NCI-H748 (cell line): ENCODE results near the gene FBXL15.

Experiments used
- DNase-seq: peaks from one replicate; lab custom pipeline; 2025; ENCODE audit not compliant: unreplicated experiment; lab: John Stamatoyannopoulos, UW

Gene FBXL15, protein sequence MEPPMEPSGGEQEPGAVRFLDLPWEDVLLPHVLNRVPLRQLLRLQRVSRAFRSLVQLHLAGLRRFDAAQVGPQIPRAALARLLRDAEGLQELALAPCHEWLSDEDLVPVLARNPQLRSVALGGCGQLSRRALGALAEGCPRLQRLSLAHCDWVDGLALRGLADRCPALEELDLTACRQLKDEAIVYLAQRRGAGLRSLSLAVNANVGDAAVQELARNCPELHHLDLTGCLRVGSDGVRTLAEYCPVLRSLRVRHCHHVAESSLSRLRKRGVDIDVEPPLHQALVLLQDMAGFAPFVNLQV

DNA sequence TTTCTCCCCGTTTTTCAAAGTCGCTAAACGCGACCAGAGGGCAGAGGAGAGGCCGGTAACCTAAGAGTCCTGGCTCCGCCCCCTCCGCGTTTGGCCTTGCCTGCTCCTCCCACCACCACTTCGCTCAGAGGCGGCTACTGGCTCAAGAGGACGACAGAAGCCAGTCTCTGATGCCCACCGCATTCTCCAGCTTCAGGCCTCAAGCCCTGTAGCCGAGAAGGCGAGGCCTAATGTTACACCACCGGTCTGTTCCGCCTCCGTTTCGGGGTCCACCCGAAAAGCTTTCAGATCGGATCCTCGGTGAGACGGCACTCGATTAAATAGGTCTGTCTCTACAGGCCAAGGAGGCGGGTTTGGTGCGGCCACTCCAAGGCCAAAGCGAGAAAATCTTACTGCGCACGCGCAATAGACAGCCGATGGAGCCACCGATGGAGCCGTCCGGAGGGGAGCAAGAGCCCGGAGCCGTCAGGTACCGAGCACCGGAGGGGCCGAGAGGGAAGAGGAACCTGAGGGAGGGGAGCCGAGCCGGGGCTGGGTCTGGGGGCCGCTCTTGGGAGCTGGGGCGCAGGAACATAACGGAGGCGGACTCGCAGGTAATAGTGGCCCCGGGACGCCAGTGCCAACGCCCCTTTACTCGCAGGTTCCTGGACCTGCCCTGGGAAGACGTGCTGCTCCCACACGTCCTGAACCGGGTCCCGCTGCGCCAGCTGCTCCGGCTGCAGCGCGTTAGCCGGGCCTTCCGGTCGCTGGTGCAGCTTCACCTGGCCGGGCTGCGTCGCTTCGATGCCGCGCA, at the start of gene FBXL15:
Gene FBXL15, plus strand, starts transcription at position 123 of the 793 bp plus-strand sequence. Its CDS starts 294 bp downstream, at position 417.
- peak; percentile 94 for DNase-seq

DNA sequence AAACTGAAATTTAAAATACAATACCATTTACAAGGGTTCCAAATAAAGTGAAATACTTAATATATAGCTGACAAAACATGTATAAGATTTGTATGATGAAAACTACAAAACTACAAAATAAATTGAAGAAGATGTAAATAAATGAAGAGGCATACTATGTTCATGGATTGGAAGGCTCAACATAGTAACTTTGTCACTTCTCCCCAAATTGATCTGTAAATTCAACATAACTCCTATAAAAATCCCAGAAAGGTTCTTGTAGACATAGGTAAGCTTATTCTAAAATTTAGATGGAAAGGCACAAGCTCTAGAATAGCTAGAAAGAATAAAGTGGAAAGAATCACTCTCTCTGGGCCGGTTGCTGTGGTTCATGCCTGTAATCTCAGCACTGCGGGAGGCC, 49.3 kb upstream of the FBXL15 start:
- DNase-seq = no peak

DNA sequence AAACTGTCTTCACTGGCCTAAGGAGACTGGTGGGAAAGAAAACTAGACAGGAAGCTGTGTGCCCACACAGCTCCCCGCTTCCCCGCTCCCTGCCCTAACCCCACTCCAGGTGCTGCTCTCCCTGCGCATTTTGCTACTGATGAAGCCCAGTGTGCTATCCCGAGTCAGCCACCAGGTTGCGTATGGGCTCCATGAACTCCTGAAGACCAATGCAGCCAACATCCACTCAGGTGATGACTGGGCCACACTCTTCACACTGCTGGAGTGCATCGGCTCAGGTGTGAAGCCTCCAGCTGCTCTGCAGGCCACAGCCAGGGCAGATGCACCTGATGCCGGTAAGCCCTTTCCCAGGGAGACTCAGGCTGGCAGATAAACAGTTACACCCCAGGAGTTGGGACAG, 45.4 kb upstream of the FBXL15 start:
- no peak for DNase-seq

- no peak for DNase-seq
Measured at GRCh38 chr10:102375867-102376266, 44.8 kb upstream of the FBXL15 start.

GRCh38 chr10:102376901-102377300, 43.7 kb upstream of the FBXL15 start:
- DNase-seq = no peak

GRCh38 chr10:102379383-102379782, 41.3 kb upstream of the FBXL15 start:
- DNase-seq = no peak

- DNase-seq = no peak
Measured at GRCh38 chr10:102381983-102382382, 38.7 kb upstream of the FBXL15 start.

DNA sequence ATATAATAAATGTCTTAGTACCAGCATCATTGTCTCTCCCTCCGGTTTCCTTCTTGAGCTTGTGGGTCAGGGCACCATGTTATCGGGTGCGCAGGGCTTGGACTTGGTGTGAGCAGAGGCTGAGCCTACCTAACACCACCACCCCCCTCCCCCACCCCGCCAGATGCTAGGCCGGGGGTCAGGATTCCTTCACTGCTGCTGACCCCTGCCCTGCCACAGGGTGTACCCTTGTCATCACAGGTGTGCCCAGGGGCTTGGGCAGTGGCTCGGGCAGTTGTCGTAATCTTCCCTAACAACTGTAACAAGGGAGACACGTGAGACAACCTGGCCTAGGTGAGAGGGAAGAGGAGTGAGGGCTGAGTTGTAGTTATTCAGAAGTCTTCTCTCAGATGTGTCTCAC, 37.8 kb upstream of the FBXL15 start:
- no peak for DNase-seq

DNA sequence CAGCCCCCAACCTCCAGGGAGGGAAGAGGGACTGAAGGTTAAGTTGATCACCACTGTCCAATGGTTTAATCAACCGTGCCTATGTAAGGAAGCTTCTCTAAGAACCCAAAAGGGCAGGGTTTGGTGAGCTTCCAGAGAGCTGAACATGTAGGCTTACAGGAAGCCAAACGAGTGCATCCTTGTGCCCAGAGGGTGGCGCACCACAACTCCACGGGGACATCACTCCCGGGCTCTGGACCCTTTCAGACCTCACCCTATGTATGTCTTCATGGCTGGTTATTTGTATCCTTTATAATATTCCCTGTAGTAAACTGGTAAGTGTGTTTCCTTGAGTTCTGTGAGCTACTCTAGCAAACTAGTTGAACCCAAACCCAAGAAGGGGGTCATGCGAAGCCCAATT, 36.6 kb upstream of the FBXL15 start:
- DNase-seq = peak; percentile 18

DNA sequence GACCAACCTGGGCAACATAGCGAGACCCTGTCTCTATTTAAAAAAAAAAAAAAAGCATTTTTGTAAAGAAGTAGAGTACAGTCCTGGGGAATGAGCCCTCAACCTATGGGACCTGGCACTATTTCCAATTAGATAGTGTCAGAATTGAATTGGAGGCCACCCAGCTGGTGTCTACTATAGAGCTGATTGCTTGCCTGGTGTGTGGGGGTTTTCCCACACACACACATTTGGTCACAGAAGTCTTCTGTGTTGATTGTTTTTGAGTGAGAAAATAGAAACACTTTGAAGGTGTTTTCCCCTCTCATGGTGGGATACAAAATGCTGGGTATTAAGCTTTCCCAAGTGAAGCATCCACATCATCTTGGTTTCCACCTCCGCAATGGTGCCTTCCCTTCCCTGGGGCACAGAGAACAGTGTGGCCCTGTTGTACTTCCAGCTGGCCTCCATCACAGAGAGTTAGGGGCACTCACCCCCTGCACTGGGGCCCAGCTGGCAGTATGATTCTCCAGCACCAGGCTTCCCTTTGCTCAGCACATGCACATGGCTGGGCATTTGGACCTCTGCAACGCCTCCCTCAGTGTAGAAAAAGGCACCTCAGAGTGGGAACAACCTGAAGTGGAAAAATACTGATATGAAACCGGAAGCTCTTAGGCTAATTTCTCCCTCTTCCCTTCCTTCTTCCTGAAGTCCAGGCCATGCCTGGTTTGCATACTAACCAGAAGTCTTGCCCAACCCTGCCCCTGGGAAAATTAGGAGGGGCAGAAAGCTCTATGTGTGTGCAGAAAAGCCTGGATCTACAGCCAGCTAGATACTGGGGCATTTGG, 35.8 kb upstream of the FBXL15 start:
- DNase-seq = no peak

GRCh38 chr10:102389894-102390293, 30.7 kb upstream of the FBXL15 start:
- DNase-seq = no peak

DNA sequence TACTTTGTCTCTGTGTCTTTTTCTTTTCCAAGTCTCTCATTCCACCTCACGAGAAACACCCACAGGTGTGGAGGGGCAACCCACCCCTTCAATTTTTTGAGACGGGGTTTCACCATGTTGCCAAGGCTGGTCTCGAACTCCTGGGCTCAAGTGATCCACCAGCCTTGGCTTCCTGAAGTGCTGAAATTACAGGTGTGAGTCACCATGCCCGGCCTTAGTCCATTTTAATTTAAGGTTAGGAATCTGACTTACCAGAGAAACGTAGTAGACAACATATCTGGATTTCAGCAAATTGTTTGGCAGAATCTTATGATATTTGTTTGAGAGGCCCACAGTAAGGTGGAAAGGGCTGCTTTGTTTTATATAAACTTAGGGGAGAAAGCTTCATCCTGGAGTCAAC, 28.3 kb upstream of the FBXL15 start:
- no peak for DNase-seq

- no peak for DNase-seq
Measured at GRCh38 chr10:102393411-102394078, 27.1 kb upstream of the FBXL15 start.

- DNase-seq = peak; percentile 77
Measured at GRCh38 chr10:102394079-102394800, 26.4 kb upstream of the FBXL15 start.

GRCh38 chr10:102394801-102395399, 25.7 kb upstream of the FBXL15 start:
- DNase-seq = peak; percentile 48

DNA sequence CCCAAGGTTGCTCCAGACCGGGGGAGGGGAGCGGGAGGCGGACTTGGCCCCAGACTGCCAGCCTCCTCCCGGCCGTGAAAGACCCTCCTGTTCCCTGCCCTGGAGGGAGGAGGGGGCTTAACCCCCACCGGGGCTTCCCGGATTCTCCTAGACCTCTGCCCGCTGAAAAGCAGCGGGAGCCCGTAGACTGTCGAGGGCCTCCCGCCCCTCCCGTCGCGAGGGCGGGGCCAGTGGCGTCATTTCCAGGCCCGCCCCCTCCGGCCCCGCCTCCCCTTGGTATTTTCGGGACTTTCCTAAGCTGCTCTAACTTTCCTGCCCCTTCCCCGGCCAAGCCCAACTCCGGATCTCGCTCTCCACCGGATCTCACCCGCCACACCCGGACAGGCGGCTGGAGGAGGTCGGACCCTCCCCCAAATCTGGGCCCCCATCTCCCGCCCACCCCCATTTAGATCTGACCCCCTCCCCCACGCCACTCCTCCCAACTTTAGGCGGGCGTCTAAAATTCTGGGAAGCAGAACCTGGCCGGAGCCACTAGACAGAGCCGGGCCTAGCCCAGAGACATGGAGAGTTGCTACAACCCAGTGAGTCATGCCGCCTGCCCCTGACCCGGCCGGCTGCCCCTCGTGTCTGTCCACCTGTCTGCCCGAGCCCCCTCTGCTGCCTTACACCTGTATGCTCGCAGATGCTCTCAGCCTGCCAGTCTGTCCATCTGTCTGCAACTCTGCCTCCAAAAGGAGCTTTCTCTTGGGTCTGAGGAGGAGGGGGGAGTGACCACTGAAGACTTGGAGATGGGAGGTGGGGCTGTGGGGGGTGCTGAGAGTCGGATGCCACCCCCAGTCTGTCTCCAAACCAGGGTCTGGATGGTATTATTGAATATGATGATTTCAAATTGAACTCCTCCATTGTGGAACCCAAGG, 25.0 kb upstream of the FBXL15 start, which contains the start of gene NFKB2:
Gene NFKB2, plus strand, starts transcription at position 306 of the 917 bp plus-strand sequence. Its CDS starts 255 bp downstream, at position 561.
- peak; percentile 65 for DNase-seq

- DNase-seq = peak; percentile 1
Measured at GRCh38 chr10:102396317-102396650, 24.4 kb upstream of the FBXL15 start.

DNA sequence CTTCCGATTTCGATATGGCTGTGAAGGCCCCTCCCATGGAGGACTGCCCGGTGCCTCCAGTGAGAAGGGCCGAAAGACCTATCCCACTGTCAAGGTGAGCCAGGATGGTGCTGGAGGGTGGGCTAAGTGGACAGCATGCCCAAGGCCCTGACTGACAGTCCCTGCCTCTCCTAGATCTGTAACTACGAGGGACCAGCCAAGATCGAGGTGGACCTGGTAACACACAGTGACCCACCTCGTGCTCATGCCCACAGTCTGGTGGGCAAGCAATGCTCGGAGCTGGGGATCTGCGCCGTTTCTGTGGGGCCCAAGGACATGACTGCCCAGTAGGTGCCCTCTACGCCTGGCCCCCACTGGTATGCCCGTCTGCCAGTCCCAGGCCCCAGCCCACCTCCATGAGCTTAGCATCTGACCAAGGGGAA, 23.9 kb upstream of the FBXL15 start:
- DNase-seq = no peak
